ENCODE measurements around the gene ASF1A. TPM values are rescaled to one million over a fixed set of nuclear protein-coding genes. Genes with fewer than 3 reads are reported as not detected.

ASF1A gene
- total RNA-seq, 1 experiment from 2014 or later: 17.2 TPM

DNA sequence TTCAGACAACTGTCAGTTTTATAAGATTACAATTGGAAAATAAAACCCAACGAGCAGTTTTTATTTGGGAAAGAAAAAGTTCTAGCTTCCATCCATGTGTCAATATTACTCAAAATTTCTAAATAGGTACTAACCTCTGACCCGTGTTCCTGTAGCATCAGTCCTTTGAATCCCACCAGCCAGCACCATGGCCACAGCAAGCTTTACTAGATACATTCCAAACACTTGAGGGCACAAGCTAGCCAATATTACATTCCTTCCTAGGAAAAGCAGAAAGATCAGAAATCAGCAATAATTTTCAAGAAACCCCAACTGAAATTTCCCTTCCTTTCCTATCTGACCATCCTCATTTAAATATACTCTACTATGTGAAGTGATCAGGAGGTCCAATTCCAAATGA is 19.2 kb downstream of the ASF1A start:
- H3K9me3 Mint-ChIP-seq (ENCODE audit: low read depth, unreplicated experiment): no peaks in the 10 kb centered on the region
- H3K36me3 Mint-ChIP-seq (ENCODE audit: insufficient read depth, unreplicated experiment): peaks cover 13% of the 10 kb centered on the region
- no peak for DNase-seq
- intact Hi-C loops (cut with micrococcal nuclease; ENCODE audit: unreplicated experiment): no loop called here
- BruUV-seq (replicated peaks): no TSS peak
- H3K27ac Mint-ChIP-seq (ENCODE audit: unreplicated experiment): no peak overlapping the region
- no peaks in the 10 kb centered on the region for H3K27me3 Mint-ChIP-seq (ENCODE audit: unreplicated experiment)
- H3K4me3 Mint-ChIP-seq (ENCODE audit: low read depth, unreplicated experiment): no peak overlapping the region
- CTCF ChIA-PET: no interaction called here
- TF ChIP-seq, protein P1, sequence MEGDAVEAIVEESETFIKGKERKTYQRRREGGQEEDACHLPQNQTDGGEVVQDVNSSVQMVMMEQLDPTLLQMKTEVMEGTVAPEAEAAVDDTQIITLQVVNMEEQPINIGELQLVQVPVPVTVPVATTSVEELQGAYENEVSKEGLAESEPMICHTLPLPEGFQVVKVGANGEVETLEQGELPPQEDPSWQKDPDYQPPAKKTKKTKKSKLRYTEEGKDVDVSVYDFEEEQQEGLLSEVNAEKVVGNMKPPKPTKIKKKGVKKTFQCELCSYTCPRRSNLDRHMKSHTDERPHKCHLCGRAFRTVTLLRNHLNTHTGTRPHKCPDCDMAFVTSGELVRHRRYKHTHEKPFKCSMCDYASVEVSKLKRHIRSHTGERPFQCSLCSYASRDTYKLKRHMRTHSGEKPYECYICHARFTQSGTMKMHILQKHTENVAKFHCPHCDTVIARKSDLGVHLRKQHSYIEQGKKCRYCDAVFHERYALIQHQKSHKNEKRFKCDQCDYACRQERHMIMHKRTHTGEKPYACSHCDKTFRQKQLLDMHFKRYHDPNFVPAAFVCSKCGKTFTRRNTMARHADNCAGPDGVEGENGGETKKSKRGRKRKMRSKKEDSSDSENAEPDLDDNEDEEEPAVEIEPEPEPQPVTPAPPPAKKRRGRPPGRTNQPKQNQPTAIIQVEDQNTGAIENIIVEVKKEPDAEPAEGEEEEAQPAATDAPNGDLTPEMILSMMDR (IDR thresholded peaks at IDR 0.05; ENCODE audit: unreplicated experiment): no peak
- no peaks in the 10 kb centered on the region for H3K4me1 Mint-ChIP-seq (ENCODE audit: low read depth, unreplicated experiment)

DNA sequence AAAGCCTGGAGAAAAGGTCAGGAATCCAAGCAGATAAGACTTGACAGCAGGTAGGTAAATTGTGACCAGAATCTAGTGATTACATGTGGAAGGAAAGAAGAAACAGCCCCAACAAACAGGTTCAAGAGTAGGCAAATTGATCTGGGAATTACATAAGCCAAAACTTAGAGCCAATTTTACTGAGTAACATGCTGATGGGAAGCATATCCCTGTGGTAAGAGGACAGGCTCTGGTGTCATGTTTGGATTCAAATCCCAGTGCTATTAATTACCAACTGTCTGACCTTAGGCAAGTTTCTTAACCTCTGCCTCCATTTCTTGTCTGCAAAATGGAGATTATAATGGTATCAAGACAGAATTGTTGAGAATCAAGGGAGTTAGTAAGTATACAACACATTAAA is 20.6 kb downstream of the ASF1A start:
- peaks cover 13% of the 10 kb centered on the region for H3K36me3 Mint-ChIP-seq (ENCODE audit: insufficient read depth, unreplicated experiment)
- TF ChIP-seq, protein P1 (IDR thresholded peaks at IDR 0.05; ENCODE audit: unreplicated experiment): no peak
- intact Hi-C loops (cut with micrococcal nuclease; ENCODE audit: unreplicated experiment): no loop called here
- BruUV-seq (replicated peaks): no TSS peak
- no peak overlapping the region for H3K27ac Mint-ChIP-seq (ENCODE audit: unreplicated experiment)
- no peaks in the 10 kb centered on the region for H3K27me3 Mint-ChIP-seq (ENCODE audit: unreplicated experiment)
- H3K4me1 Mint-ChIP-seq (ENCODE audit: low read depth, unreplicated experiment): no peaks in the 10 kb centered on the region
- CTCF ChIA-PET: no interaction called here
- DNase-seq: no peak
- H3K4me3 Mint-ChIP-seq (ENCODE audit: low read depth, unreplicated experiment): no peak overlapping the region
- no peaks in the 10 kb centered on the region for H3K9me3 Mint-ChIP-seq (ENCODE audit: low read depth, unreplicated experiment)

DNA sequence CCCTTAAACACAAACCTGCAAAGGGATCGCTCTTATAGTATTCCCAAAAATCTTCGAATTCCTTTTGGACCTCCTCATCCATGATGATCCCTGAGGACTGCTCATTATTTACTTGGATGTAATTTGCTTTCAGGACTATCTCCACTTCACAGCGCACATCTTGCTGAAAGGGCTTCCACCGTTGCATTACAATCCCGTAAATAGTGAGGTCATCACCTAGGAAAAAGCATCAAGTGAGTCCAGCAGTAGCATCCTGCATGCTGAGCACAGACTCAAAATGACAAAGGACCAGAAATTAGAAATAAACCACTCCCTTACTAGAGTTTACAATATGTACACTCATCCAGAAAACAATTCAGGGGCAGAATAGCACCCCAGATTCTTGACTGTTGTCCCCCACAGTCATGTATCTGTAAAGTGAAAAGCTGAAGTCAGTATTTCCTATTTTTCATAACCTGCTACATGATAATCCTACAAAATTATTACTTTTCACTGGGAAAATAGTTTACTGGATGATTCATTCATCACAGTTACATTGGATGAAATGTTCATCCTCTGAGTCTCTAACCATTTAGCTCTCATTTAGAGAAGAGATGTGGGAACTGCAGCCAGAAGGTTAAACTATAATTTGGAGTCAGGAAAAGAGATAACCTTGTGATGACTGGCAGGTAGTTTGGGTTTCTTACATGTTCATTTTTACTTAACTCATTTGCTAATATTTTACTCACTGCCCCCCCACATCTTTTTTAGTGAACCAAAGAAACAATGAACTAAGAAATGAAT is 23.8 kb downstream of the ASF1A start:
- intact Hi-C loops (cut with micrococcal nuclease; ENCODE audit: unreplicated experiment): no loop called here
- CTCF ChIA-PET: no interaction called here
- no peak for DNase-seq
- Mint-ChIP-seq H3K4me1 (ENCODE audit: low read depth, unreplicated experiment) (no peaks in the 10 kb centered on the region), H3K9me3 (ENCODE audit: low read depth, unreplicated experiment) (no peaks in the 10 kb centered on the region), H3K27me3 (ENCODE audit: unreplicated experiment) (no peaks in the 10 kb centered on the region), H3K27ac (ENCODE audit: unreplicated experiment) (no peak overlapping the region), H3K36me3 (ENCODE audit: insufficient read depth, unreplicated experiment) (peaks cover 6% of the 10 kb centered on the region), H3K4me3 (ENCODE audit: low read depth, unreplicated experiment) (no peak overlapping the region)
- no TSS peak for BruUV-seq (replicated peaks)
- TF ChIP-seq, protein P1 (IDR thresholded peaks at IDR 0.05; ENCODE audit: unreplicated experiment): no peak

DNA sequence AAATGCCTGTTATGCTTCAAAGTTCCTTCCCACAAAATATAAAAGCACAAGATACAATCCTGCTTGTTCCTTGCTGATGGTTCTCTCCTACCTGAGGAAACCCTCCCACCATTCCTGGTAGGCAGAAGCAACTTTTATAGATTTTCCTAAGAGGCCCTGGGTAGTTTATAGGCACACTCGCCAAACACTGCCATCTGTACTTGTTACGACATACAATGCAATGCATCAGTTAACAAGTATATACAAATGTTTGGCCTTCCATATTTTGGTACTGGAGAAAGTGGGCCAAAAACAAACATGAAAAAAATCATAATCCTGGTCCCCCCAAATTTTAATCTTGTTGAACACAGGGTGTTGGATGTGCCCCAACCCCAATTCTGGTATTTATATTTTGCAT is 24.4 kb downstream of the ASF1A start:
- no peaks in the 10 kb centered on the region for H3K4me1 Mint-ChIP-seq (ENCODE audit: low read depth, unreplicated experiment)
- CTCF ChIA-PET: no interaction called here
- DNase-seq: no peak
- intact Hi-C loops (cut with micrococcal nuclease; ENCODE audit: unreplicated experiment): no loop called here
- H3K27ac Mint-ChIP-seq (ENCODE audit: unreplicated experiment): no peak overlapping the region
- no peaks in the 10 kb centered on the region for H3K27me3 Mint-ChIP-seq (ENCODE audit: unreplicated experiment)
- H3K36me3 Mint-ChIP-seq (ENCODE audit: insufficient read depth, unreplicated experiment): peaks cover 7% of the 10 kb centered on the region
- no TSS peak for BruUV-seq (replicated peaks)
- H3K9me3 Mint-ChIP-seq (ENCODE audit: low read depth, unreplicated experiment): no peaks in the 10 kb centered on the region
- H3K4me3 Mint-ChIP-seq (ENCODE audit: low read depth, unreplicated experiment): no peak overlapping the region
- TF ChIP-seq, protein P1 (IDR thresholded peaks at IDR 0.05; ENCODE audit: unreplicated experiment): no peak
